Astrocyte (in vitro differentiated cells and primary cell): ENCODE results near the gene TCP11.

Source experiments
- EZH2 ChIP-seq: IDR thresholded peaks from 2 replicates; pipeline ENCODE4 v1.6.1; 2012; ENCODE audit warnings: mild to moderate bottlenecking, low read length, inconsistent platforms; ENCODE audit not compliant: insufficient read depth
- TF ChIP-seq, protein P1 (sequence below): IDR thresholded peaks from 2 replicates; pipeline ENCODE4 v1.5.1; 2011; ENCODE audit warnings: low read depth, mild to moderate bottlenecking, inconsistent platforms, low read length, moderate library complexity; ENCODE audit not compliant: insufficient read depth

DNA sequence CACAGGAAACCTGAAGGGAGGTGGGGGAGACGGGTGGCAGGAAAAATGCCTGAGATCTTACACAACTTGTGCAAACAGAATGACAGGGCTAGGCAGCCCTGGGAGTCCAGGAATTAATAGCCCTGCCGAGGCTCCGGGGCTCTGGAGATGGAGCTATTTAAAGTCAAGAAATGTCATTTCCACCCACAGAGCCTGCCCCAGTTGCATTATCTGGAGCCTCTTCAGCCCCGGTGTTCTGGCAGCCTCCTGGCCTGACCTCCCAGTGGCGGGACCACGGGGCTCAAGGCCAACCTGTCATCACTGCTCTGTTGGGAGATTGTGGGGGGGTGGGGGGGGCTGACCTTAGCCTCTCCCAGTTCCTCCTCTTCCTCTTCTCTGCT is 44.2 kb upstream of the TCP11 start:
- no peak for TF ChIP-seq EZH2
- TF ChIP-seq, protein P1, sequence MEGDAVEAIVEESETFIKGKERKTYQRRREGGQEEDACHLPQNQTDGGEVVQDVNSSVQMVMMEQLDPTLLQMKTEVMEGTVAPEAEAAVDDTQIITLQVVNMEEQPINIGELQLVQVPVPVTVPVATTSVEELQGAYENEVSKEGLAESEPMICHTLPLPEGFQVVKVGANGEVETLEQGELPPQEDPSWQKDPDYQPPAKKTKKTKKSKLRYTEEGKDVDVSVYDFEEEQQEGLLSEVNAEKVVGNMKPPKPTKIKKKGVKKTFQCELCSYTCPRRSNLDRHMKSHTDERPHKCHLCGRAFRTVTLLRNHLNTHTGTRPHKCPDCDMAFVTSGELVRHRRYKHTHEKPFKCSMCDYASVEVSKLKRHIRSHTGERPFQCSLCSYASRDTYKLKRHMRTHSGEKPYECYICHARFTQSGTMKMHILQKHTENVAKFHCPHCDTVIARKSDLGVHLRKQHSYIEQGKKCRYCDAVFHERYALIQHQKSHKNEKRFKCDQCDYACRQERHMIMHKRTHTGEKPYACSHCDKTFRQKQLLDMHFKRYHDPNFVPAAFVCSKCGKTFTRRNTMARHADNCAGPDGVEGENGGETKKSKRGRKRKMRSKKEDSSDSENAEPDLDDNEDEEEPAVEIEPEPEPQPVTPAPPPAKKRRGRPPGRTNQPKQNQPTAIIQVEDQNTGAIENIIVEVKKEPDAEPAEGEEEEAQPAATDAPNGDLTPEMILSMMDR = no peak
